ENCODE results near the gene S100A1.

The S100A1 gene

DNA sequence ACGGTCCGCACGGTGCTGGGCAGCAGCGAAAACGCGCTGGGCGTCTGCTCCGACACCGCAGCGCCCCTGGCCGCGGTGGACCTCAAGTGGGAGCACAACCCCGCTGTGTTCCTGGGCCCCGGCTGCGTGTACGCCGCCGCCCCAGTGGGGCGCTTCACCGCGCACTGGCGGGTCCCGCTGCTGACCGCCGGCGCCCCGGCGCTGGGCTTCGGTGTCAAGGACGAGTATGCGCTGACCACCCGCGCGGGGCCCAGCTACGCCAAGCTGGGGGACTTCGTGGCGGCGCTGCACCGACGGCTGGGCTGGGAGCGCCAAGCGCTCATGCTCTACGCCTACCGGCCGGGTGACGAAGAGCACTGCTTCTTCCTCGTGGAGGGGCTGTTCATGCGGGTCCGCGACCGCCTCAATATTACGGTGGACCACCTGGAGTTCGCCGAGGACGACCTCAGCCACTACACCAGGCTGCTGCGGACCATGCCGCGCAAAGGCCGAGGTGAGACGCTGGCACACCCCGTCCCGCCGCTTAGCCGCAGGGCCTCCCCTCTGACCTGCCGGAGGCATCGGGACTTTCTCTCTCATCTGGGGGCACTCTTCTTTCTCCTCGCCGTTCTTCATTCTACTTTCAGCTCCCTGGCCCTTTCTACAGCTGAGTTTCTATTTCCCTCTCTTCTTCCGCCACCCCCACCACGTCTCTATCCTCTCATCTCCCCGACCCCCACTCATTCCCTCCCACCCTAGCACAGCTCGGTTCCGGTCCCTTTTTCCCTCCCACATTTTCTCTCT is 51.3 kb downstream of the S100A1 start:
- no peak for TF ChIP-seq POLR2AphosphoS5 (IDR thresholded peaks at IDR 0.05; ENCODE audit: low read depth, low read length)
- TF ChIP-seq TAF1 (IDR thresholded peaks at IDR 0.05; ENCODE audit: borderline replicate concordance, low read depth, low read length) = no peak
- FAIRE-seq (no peak), DNase-seq (ENCODE audit: insufficient read length) (no peak)

DNA sequence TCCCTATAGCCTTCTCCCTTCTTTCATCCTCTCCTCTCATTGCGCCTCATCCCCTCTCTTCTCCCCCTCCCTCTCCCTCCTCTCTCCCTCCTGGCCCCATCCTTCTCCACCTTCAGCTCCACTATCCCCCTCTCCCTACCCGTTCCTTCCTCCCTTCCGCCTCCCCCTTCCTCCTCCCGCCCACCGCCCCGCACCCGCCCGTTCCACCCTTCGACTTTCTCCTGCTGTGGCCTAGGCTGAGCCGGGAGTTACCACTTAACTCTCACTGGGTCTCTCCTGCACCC is 51.8 kb downstream of the S100A1 start:
- FAIRE-seq (no peak), DNase-seq (ENCODE audit: insufficient read length) (no peak)
- no peak for TF ChIP-seq POLR2AphosphoS5 (IDR thresholded peaks at IDR 0.05; ENCODE audit: low read depth, low read length)
- TF ChIP-seq TAF1 (IDR thresholded peaks at IDR 0.05; ENCODE audit: borderline replicate concordance, low read depth, low read length) = no peak
- no peak for TF ChIP-seq POLR2A (IDR thresholded peaks at IDR 0.05; ENCODE audit: low read depth, low read length)
